ENCODE data around the gene ELOVL4. TPM values are rescaled to one million over a fixed set of nuclear protein-coding genes. Genes with fewer than 3 reads are reported as not detected.

ELOVL4 gene
- total RNA-seq (2016; rRNA removed; fragmentation: Illumina TruSeq; extraction: Trizol) (0.04 TPM in 1 of 2 replicates, not detected in the other), polyA plus RNA-seq (2011; rRNA removed) (not detected in 2 replicates), polyA minus RNA-seq (2011; rRNA and poly(A)+ RNA removed; ENCODE audit: low replicate concordance) (not detected in 2 replicates), Bru-seq, nascent RNA (percentile 18 among the genes with signal in this experiment), BruChase-seq, experiment 1, labeled RNA remaining after a 6-hour chase (percentile 22 among the genes with signal in this experiment), BruChase-seq, experiment 2, labeled RNA remaining after a 2-hour chase (percentile 11 among the genes with signal in this experiment)
- total RNA-seq (2016; cell fraction: cytosol; rRNA removed; fragmentation: Illumina TruSeq; extraction: Trizol; ENCODE audit: low read depth), result not detected in 2 replicates
- total RNA-seq (2016; cell fraction: insoluble cytoplasmic fraction; rRNA removed; fragmentation: Illumina TruSeq; extraction: Trizol), result 0.04 TPM in 1 of 2 replicates, not detected in the other
- not detected in 2 replicates for total RNA-seq (2016; cell fraction: membrane; rRNA removed; fragmentation: Illumina TruSeq; extraction: Trizol)
- total RNA-seq (2016; cell fraction: nucleus; rRNA removed; fragmentation: Illumina TruSeq; extraction: Trizol), result 0.12 TPM in 1 of 2 replicates, not detected in the other
- polyA plus RNA-seq (2011; cell fraction: cytosol; rRNA removed), result not detected in 2 replicates
- polyA plus RNA-seq (2011; cell fraction: nucleus; rRNA removed), result not detected in 2 replicates
- polyA plus RNA-seq (2012), result 0.04 TPM in 1 of 2 replicates, not detected in the other
- polyA plus RNA-seq (2016; cell fraction: cytosol; fragmentation: Illumina TruSeq; extraction: Trizol; ENCODE audit: low read depth), result not detected in 2 replicates
- not detected in 2 replicates for polyA plus RNA-seq (2016; cell fraction: insoluble cytoplasmic fraction; fragmentation: Illumina TruSeq; extraction: Trizol; ENCODE audit: low read depth)
- polyA plus RNA-seq (2016; cell fraction: membrane; fragmentation: Illumina TruSeq; extraction: Trizol; ENCODE audit: low read depth), result not detected in 2 replicates
- polyA plus RNA-seq (2016; cell fraction: nucleus; fragmentation: Illumina TruSeq; extraction: Trizol; ENCODE audit: insufficient read depth, low read depth), result not detected in 2 replicates
- polyA minus RNA-seq (2011; cell fraction: cytosol; rRNA and poly(A)+ RNA removed), result not detected in 2 replicates
- polyA minus RNA-seq (2011; cell fraction: nucleus; rRNA and poly(A)+ RNA removed), result not detected in 2 replicates
- long read RNA-seq, experiment 1, result 0 reads
- long read RNA-seq, experiment 2, result 0 reads

GRCh38 chr6:79947191-79948186 lies at the start of gene ELOVL4:
Gene ELOVL4, minus strand, starts transcription at chr6:79947553. Its CDS starts 274 bp downstream, at chr6:79947279.
- H3K36me3 ChIP-seq (replicated peaks in 1 of 2; ENCODE audit: control insufficient read depth in 1 of 2, insufficient read depth in 2 of 2, low read length in 2 of 2), result no peaks in the 10 kb centered on the region
- BruUV-seq (replicated peaks), result no TSS peak
- no peak for FAIRE-seq
- H3K4me1 ChIP-seq (ENCODE audit: insufficient read depth, low read length), result peaks cover 8% of the 10 kb centered on the region; the same call in 1 of the 2 replicates
- H3K9me3 ChIP-seq (ENCODE audit: low read length), result no peaks in the 10 kb centered on the region
- ATAC-seq, result peak; percentile 78
- no peak within 1 kb of the TSS for H2AFZ ChIP-seq (ENCODE audit: low read length)
- ChIA-PET POLR2A (no interaction called here), CTCF (ENCODE audit: low intra/inter-chr PET ratio, low total read pairs) (interaction anchor here (3.0 kb wide), 1 partner anchor 146 kb away, joined by 47 read pairs; no protein-coding TSS in a partner anchor)
- H3K9ac ChIP-seq (ENCODE audit: insufficient read depth, low read depth, low read length), result no peak within 1 kb of the TSS
- no peak within 1 kb of the TSS for H3K27ac ChIP-seq (ENCODE audit: extremely low read length, insufficient read depth, low read length)
- H3K4me2 ChIP-seq (ENCODE audit: low read depth, low read length), result peak within 1 kb of the TSS; percentile 87
- in situ Hi-C loops (cut with HindIII; ENCODE audit: extremely low pct_ligation_motif_present, low pct_unique_long_range_greater_than_20kb) (loop anchor here (5.0 kb wide), 1 partner anchor 150 kb away; no protein-coding TSS in a partner anchor), intact Hi-C loops (cut with micrococcal nuclease; ENCODE audit: unreplicated experiment) (no loop called here)
- no peak for DNase-seq (ENCODE audit: low spot score)
- H4K20me1 ChIP-seq (ENCODE audit: insufficient read depth, low read length), result no peaks in the 10 kb centered on the region
- peaks cover 5 to 31% of the 10 kb centered on the region in 2 experiments; a peak in 3 of 5 replicates for H3K27me3 ChIP-seq (ENCODE audit: control insufficient read depth in 1 of 2, insufficient read depth in 2 of 2, low read length in 2 of 2)
- peak within 1 kb of the TSS; percentile 59 to 74 (median 72) for H3K4me3 ChIP-seq (replicated peaks in 1 of 3; ENCODE audit: insufficient read depth in 1 of 3, low read depth in 2 of 3, low read length in 3 of 3)
- no peaks in the 10 kb centered on the region for H3K79me2 ChIP-seq (ENCODE audit: insufficient read depth, low read length)
- WGBS (ENCODE audit: low lambda C conversion rate), result 15% methylated on average over 22 of the region's 84 CpGs
- TF ChIP-seq SP4 (CRISPR knock-in tag; IDR thresholded peaks at IDR 0.05) (0 out of 2 replicates have a peak, but pooled peaks have one; percentile 32), THAP11 (CRISPR knock-in tag; IDR thresholded peaks at IDR 0.05) (no peak), MIXL1 (CRISPR knock-in tag; IDR thresholded peaks at IDR 0.05) (no peak), CENPT (CRISPR knock-in tag; IDR thresholded peaks at IDR 0.05; ENCODE audit: low read depth) (no peak), ZIK1 (CRISPR knock-in tag; IDR thresholded peaks at IDR 0.05; ENCODE audit: borderline replicate concordance, low read depth) (no peak), REST (IDR thresholded peaks at IDR 0.05; ENCODE audit: borderline replicate concordance in 1 of 2, low read depth in 1 of 2, low read length in 2 of 2) (no peak), EZH2 (conservative IDR thresholded peaks at IDR 0.05; ENCODE audit: low read depth, low read length) (no peak), HOXA3 (CRISPR knock-in tag; IDR thresholded peaks at IDR 0.05) (0 out of 2 replicates have a peak, but pooled peaks have one; percentile 23), NFIC (IDR thresholded peaks at IDR 0.05; ENCODE audit: low read length) (no peak), ZNF777 (CRISPR knock-in tag; IDR thresholded peaks at IDR 0.05) (peak; percentile 90), ZFP91 (CRISPR knock-in tag; IDR thresholded peaks at IDR 0.05; ENCODE audit: borderline replicate concordance) (peak; percentile 19; the same call in 1 of the 2 replicates), MAX (IDR thresholded peaks at IDR 0.05) (peak; percentile 37; the same call in 1 of the 2 replicates)
